ENCODE data around the gene BBOX1. TPM values are rescaled to one million over a fixed set of nuclear protein-coding genes. Genes with fewer than 3 reads are reported as not detected.

The BBOX1 gene
- total RNA-seq, 2 experiments from 2014 or later = not detected

DNA sequence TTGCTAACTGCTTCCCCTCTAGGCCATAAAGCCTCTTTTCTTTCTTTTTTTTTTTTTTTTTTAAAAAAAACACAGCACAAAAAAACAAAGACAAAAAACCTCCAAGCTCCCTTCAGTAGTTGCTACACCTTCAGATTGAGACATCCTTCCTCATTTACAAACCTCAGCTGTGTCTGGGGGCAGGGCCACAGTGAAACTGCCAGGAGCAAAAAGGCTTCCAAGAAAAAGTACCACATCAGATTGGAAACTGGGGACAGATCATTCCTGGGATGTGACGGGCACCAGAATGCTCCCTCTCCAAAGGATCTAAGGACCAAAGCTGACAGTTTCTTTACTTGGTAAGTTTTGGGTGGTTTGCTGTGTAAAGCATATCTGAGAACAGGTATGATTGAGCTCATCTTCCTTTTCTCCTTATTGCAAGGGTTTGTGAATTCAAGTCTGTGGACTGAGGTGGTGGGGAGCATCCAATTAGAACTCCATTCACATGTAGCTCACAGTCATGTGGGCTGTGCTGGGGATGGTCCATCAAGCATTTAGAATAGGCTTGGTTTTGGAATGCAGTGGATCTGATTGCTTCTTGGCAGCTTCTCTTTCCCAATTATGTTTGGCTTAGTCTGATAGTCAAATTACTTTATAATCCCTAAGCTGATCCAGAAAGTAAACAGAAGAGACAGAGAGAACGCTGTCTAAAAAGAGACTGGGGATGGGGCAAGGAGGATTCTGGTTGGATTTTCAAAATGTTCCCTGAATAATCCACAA is 705 bp downstream of the BBOX1 start:
- Mint-ChIP-seq H3K27me3 (no peaks in the 10 kb centered on the region), H3K4me1 (ENCODE audit: low read depth) (no peaks in the 10 kb centered on the region), H3K9me3 (peaks cover 11% of the 10 kb centered on the region), H3K4me3 (no peak overlapping the region), H3K27ac (no peak overlapping the region), H3K36me3 (ENCODE audit: low read depth) (no peaks in the 10 kb centered on the region)
- ChIA-PET CTCF (no interaction called here), POLR2A (no interaction called here)
- intact Hi-C loops (cut with micrococcal nuclease) = no loop called here
- TF ChIP-seq CTCF (IDR thresholded peaks at IDR 0.05) = no peak
- DNase-seq (no peak), ATAC-seq (no peak)

GRCh38 chr11:27046956-27047355 is 6.3 kb downstream of the BBOX1 start:
- ChIA-PET CTCF (no interaction called here), POLR2A (no interaction called here)
- H3K36me3 Mint-ChIP-seq (ENCODE audit: low read depth) = no peaks in the 10 kb centered on the region
- ATAC-seq = no peak
- H3K27me3 Mint-ChIP-seq = no peaks in the 10 kb centered on the region
- H3K4me3 Mint-ChIP-seq = no peak overlapping the region
- no peaks in the 10 kb centered on the region for H3K4me1 Mint-ChIP-seq (ENCODE audit: low read depth)
- peaks cover 13% of the 10 kb centered on the region for H3K9me3 Mint-ChIP-seq
- no peak for TF ChIP-seq CTCF (IDR thresholded peaks at IDR 0.05)
- H3K27ac Mint-ChIP-seq = no peak overlapping the region
- intact Hi-C loops (cut with micrococcal nuclease) = no loop called here
- no peak for DNase-seq

- no peaks in the 10 kb centered on the region for H3K36me3 Mint-ChIP-seq (ENCODE audit: low read depth)
- no peaks in the 10 kb centered on the region for H3K27me3 Mint-ChIP-seq
These were observed 12.1 kb downstream of the BBOX1 start for GRCh38 chr11:27052668-27053067.

DNA sequence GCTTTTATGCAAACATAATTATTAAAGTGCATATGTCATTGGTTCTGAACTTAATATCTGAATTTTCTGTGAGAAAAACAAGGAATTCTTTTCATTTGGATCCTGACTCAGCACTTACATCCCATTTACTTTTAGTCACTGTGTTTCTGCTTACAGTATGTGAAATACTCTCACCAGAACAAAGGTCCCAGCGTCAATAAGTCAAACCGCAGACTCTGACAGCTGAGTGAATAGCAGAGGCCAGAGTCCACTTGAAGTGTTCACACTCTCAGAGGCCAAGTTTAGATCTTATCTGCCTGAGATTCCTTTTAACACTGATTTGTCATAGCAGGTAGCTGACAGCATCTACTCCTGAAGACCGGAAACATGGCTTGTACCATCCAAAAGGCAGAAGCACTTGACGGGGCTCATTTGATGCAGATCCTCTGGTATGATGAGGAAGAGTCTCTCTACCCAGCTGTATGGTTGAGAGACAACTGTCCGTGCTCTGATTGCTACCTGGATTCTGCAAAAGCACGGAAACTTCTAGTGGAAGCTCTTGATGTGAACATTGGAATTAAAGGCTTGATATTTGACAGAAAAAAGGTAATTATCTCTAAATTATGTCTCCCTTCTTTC is 14.6 kb downstream of the BBOX1 start:
- H3K36me3 Mint-ChIP-seq (ENCODE audit: low read depth) = no peaks in the 10 kb centered on the region
- no peak for TF ChIP-seq CTCF (IDR thresholded peaks at IDR 0.05)
- DNase-seq = no peak
- peaks cover 5% of the 10 kb centered on the region for H3K9me3 Mint-ChIP-seq
- H3K4me1 Mint-ChIP-seq (ENCODE audit: low read depth) = no peaks in the 10 kb centered on the region
- H3K4me3 Mint-ChIP-seq = no peak overlapping the region
- ChIA-PET POLR2A (no interaction called here), CTCF (no interaction called here)
- H3K27me3 Mint-ChIP-seq = no peaks in the 10 kb centered on the region
- intact Hi-C loops (cut with micrococcal nuclease) = no loop called here
- no peak overlapping the region for H3K27ac Mint-ChIP-seq
- ATAC-seq = no peak

More at GRCh38 chr11:27052668-27053067, 12.1 kb downstream of the BBOX1 start:
- DNase-seq (no peak), ATAC-seq (no peak)
- Mint-ChIP-seq H3K27ac (no peak overlapping the region), H3K9me3 (peaks cover 11% of the 10 kb centered on the region), H3K4me1 (ENCODE audit: low read depth) (no peaks in the 10 kb centered on the region), H3K4me3 (no peak overlapping the region)
- no peak for TF ChIP-seq CTCF (IDR thresholded peaks at IDR 0.05)
- intact Hi-C loops (cut with micrococcal nuclease) = no loop called here
- ChIA-PET CTCF (no interaction called here), POLR2A (no interaction called here)

- DNase-seq (no peak), ATAC-seq (no peak)
- CTCF ChIA-PET = no interaction called here
- H3K9me3 Mint-ChIP-seq = no peaks in the 10 kb centered on the region
- no peaks in the 10 kb centered on the region for H3K36me3 Mint-ChIP-seq (ENCODE audit: low read depth)
- no peak for TF ChIP-seq CTCF (IDR thresholded peaks at IDR 0.05)
- intact Hi-C loops (cut with micrococcal nuclease) = no loop called here
- H3K4me1 Mint-ChIP-seq (ENCODE audit: low read depth) = no peaks in the 10 kb centered on the region
- no peak overlapping the region for H3K27ac Mint-ChIP-seq
- H3K27me3 Mint-ChIP-seq = no peaks in the 10 kb centered on the region
- H3K4me3 Mint-ChIP-seq = no peak overlapping the region
- POLR2A ChIA-PET = no interaction called here
These were observed 16.6 kb downstream of the BBOX1 start for GRCh38 chr11:27057091-27057780.
